Activated CD8-positive, alpha-beta T cell treated with anti-CD3 and anti-CD28 coated beads, Interleukin-2, amount 10 ng/mL, durations not matched to agents 7 days and 5 days (primary cell): ENCODE data around the gene GYPC. TPM values are rescaled to one million over a fixed set of nuclear protein-coding genes. Genes with fewer than 3 reads are reported as not detected.
A peak's percentile ranks its signal among the peaks of the same experiment; 100 is the strongest.

Experiments
- ATAC-seq: fragments of 150-1000 bp; cut with Tn5 transposase; one replicate; pipeline ENCODE4 v1.10.0; 2021; ENCODE audit warnings: moderate library complexity
- CTCF ChIA-PET: fragments of 350-600 bp; sonication (Branson Sonifier 250); formaldehyde crosslinking; loops from one replicate; lab custom pipeline; 2021; ENCODE audit warnings: antibody characterized with exemption; lab: Charles Lee
- POLR2A ChIA-PET: fragments of 350-600 bp; sonication (Branson Sonifier 250); formaldehyde crosslinking; loops from one replicate; lab custom pipeline; 2021; ENCODE audit warnings: antibody characterized with exemption; lab: Charles Lee
- DNase-seq: peaks from one replicate; pipeline ENCODE4 v3.0.0-alpha.2; 2020
- H3K27ac Mint-ChIP-seq: one replicate; pipeline ENCODE4 v1.8.0; 2021; ENCODE audit warnings: mild to moderate bottlenecking, mixed read lengths
- H3K27me3 Mint-ChIP-seq: one replicate; pipeline ENCODE4 v1.8.0; 2021; ENCODE audit warnings: low read depth, mixed read lengths
- H3K36me3 Mint-ChIP-seq: one replicate; pipeline ENCODE4 v1.8.0; 2021; ENCODE audit warnings: low read depth, mixed read lengths
- H3K4me1 Mint-ChIP-seq: one replicate; pipeline ENCODE4 v1.8.0; 2021; ENCODE audit warnings: low read depth, mixed read lengths
- H3K4me3 Mint-ChIP-seq: one replicate; pipeline ENCODE4 v1.8.0; 2021; ENCODE audit warnings: mild to moderate bottlenecking, mixed read lengths
- H3K9me3 Mint-ChIP-seq: one replicate; pipeline ENCODE4 v1.8.0; 2022; ENCODE audit warnings: mixed read lengths; ENCODE audit not compliant: insufficient read depth
- total RNA-seq, 2 experiments: library from RNA; stranded (reverse); gene quantifications; one replicate each; pipeline ENCODE4 v1.2.3, GENCODE V29; 2021

GYPC gene
- total RNA-seq, 2 experiments from 2014 or later, result 163 to 168 TPM

DNA sequence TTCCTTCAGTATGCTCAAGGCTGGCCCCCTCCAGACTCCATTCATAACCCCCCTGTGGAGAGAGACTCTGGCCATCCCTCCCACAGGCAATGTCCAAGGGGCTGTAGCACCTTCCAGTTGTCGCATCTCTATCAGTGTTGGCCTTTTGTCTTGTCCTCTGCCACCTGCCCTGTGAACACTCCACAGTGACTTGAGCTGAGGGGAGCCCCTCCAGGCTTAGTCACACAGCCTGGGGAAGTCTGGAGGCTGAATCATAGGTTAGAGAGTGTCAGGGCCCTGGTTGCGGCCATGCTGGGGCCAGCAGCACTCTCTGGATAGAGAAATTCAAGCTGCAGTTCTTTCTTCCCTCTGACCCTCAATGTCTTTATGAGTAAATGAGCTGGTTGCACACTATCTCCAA lies 64.7 kb downstream of the GYPC start:
- ATAC-seq (no peak), DNase-seq (peak; percentile 4)
- Mint-ChIP-seq H3K9me3 (peaks cover 9% of the 10 kb centered on the region), H3K36me3 (peaks cover 2% of the 10 kb centered on the region), H3K27ac (no peak overlapping the region), H3K4me1 (no peaks in the 10 kb centered on the region), H3K4me3 (no peak overlapping the region), H3K27me3 (peaks cover 3% of the 10 kb centered on the region)
- POLR2A ChIA-PET, result no interaction called here
- CTCF ChIA-PET, result no interaction called here

DNA sequence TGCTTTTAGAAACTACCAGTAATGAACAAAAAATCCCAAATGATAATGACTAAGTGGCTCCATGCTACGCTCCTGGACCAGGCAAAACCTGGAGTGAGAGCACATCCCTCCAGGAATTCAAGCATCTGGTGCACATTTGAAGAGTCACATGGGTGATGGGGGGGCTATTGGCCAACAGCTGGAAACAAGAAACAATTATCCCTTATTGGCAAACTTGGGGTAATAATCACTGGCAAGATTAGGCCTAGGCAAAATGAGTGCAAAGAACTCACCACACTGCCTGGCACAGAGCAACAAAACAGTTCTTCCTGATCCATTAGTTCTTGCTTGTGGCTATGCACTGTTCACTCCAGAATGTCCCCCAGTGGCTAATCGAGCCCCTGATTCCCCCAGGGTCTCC lies 66.1 kb downstream of the GYPC start:
- peaks cover 18% of the 10 kb centered on the region for H3K9me3 Mint-ChIP-seq
- peaks cover 2% of the 10 kb centered on the region for H3K36me3 Mint-ChIP-seq
- no peak overlapping the region for H3K27ac Mint-ChIP-seq
- no peak for ATAC-seq
- peaks cover 5% of the 10 kb centered on the region for H3K27me3 Mint-ChIP-seq
- ChIA-PET CTCF (no interaction called here), POLR2A (no interaction called here)
- peak; percentile 7 for DNase-seq
- H3K4me1 Mint-ChIP-seq, result no peaks in the 10 kb centered on the region
- no peak overlapping the region for H3K4me3 Mint-ChIP-seq

DNA sequence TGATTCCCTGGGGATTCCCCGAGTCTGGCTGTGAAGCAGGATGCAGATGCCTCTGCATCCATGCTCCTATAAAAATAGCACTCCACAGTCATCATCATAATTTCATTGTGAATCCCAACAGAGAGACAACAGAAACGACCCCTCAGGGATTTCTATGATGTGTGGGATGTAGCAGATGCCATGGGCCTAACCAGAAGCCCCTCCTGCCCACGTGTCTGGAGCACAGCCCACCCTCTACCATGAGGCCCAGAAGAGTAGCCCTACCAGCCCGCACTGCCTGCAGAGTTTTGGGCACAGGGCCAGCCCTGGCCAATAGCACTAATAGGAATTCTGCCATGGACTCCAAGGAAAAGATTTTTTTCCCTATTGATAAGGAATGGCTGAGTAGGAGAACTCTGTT lies 66.6 kb downstream of the GYPC start:
- DNase-seq (no peak), ATAC-seq (no peak)
- peaks cover 2% of the 10 kb centered on the region for H3K36me3 Mint-ChIP-seq
- no peak overlapping the region for H3K4me3 Mint-ChIP-seq
- ChIA-PET POLR2A (no interaction called here), CTCF (no interaction called here)
- H3K9me3 Mint-ChIP-seq, result peaks cover 18% of the 10 kb centered on the region
- H3K27me3 Mint-ChIP-seq, result peaks cover 5% of the 10 kb centered on the region
- H3K4me1 Mint-ChIP-seq, result no peaks in the 10 kb centered on the region
- no peak overlapping the region for H3K27ac Mint-ChIP-seq

DNA sequence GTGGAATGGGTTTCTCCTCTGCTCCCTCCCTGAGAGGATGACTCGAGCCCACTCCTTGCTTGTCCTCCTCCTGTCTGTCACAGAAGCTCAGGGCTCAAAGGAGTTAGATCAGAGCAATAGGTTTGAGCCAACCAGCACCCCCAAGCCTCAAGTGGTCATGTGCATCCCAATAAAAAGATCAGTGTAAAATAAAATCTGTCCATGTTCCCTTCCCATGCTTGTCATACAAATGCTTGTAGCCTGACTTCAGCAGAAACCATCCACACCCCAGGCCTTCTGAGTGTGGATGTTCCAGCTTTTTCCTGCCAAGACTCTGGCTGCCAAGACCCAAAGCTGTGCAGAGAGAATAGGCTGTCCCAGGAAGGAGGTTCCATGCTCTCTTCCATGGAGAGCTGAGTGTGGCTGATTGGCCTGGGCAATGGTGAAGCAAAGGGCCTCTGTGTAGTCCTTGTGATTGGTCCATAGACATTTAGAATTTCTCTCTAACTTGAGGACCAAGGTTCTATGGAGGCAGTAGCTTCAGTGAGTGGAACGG lies 67.4 kb downstream of the GYPC start:
- Mint-ChIP-seq H3K36me3 (peaks cover 2% of the 10 kb centered on the region), H3K9me3 (peaks cover 18% of the 10 kb centered on the region), H3K27me3 (peaks cover 5% of the 10 kb centered on the region), H3K27ac (no peak overlapping the region), H3K4me3 (no peak overlapping the region), H3K4me1 (no peaks in the 10 kb centered on the region)
- ChIA-PET POLR2A (no interaction called here), CTCF (no interaction called here)
- DNase-seq (peak; percentile 4), ATAC-seq (no peak)

DNA sequence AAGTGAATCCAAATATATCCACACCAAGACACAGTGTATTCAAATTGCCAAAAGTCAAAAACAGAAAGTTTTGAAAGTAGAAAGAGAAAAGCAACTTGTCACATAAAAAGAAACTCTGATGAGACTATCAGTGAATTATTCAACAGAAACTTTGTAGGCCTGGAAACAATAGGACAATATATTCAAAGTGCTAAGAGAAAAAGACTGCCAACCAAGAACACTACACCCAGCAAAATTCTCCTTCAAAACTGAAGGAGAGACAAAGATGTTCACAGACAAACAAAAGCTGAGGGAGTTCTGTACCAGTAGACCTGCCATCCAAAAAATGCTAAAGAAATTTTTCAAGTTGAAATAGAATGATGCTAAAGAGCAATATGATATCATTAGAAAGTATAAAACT lies 69.6 kb downstream of the GYPC start:
- Mint-ChIP-seq H3K27me3 (peaks cover 5% of the 10 kb centered on the region), H3K36me3 (peaks cover 2% of the 10 kb centered on the region), H3K27ac (no peak overlapping the region), H3K9me3 (peaks cover 18% of the 10 kb centered on the region), H3K4me3 (no peak overlapping the region), H3K4me1 (no peaks in the 10 kb centered on the region)
- ATAC-seq (no peak), DNase-seq (no peak)
- ChIA-PET POLR2A (no interaction called here), CTCF (interaction anchor here (1.1 kb wide), 1 partner anchor 51 kb away, joined by 3 read pairs; no protein-coding TSS in a partner anchor)

DNA sequence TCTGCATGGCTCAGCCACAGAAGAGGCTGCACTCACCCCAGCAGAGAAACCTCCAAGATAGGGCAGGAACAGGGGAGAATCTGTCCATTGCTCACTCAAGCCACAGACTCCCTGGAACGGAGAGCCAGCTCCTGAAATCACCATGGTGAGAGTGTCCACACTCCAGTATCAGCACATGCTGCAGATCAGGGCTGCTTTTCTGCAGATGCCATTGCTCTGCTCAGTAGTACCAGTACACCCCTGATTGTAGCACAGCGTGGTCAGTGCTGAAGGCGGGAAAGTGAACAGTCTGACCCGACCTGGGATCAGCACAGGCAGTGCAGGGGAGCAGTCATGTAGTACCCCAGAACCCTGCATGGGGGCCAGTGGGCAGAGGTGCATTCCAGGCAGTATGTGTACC lies 73.9 kb downstream of the GYPC start:
- CTCF ChIA-PET, result no interaction called here
- POLR2A ChIA-PET, result no interaction called here
- DNase-seq (peak; percentile 14), ATAC-seq (no peak)
- peaks cover 14% of the 10 kb centered on the region for H3K9me3 Mint-ChIP-seq
- peaks cover 2% of the 10 kb centered on the region for H3K36me3 Mint-ChIP-seq
- peaks cover 5% of the 10 kb centered on the region for H3K27me3 Mint-ChIP-seq
- H3K27ac Mint-ChIP-seq, result no peak overlapping the region
- no peak overlapping the region for H3K4me3 Mint-ChIP-seq
- H3K4me1 Mint-ChIP-seq, result no peaks in the 10 kb centered on the region

DNA sequence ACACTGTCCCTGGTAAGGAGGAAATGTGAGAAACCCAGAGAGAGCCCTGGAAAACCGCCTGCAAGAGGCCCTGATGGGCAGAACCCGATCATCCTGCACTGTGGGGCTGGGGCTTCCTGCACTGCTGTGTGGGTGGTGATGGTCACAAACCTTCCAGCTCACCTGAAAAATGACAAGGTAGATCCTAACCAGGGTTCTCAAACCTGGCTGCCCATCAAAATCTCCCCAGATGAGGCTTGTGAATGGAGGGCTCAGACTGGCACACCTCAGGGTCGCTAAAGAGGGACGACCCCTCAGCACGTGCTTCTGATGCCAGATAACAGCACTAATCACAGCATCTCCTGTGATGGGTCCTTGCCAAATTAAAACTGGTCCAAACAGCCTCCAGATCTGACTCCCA lies 74.7 kb downstream of the GYPC start:
- no peak overlapping the region for H3K27ac Mint-ChIP-seq
- H3K4me1 Mint-ChIP-seq, result no peaks in the 10 kb centered on the region
- POLR2A ChIA-PET, result no interaction called here
- DNase-seq (peak; percentile 12), ATAC-seq (no peak)
- peaks cover 3% of the 10 kb centered on the region for H3K27me3 Mint-ChIP-seq
- no peaks in the 10 kb centered on the region for H3K36me3 Mint-ChIP-seq
- peaks cover 9% of the 10 kb centered on the region for H3K9me3 Mint-ChIP-seq
- no peak overlapping the region for H3K4me3 Mint-ChIP-seq
- CTCF ChIA-PET, result no interaction called here

DNA sequence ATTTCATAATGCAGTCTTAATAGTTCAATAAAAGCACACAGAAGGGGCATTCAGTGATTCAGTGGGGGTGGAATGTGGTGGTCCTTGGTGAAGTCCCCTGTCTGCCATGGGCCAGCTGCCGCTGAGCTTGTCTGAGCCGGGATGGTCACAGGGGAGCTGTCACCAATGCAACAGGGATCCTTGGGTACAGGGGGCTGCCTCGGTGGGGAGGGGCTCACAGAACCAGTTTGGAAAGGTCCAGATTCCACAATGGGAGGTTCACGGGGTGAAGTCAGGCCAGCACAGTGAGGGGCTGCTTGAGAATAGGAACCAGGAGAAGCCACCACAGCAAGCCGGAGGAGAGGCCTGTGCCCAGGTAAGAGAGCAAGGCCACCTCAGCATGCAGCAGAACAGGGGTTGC lies 75.4 kb downstream of the GYPC start:
- H3K4me1 Mint-ChIP-seq, result peaks cover 3% of the 10 kb centered on the region
- POLR2A ChIA-PET, result no interaction called here
- H3K27ac Mint-ChIP-seq, result no peak overlapping the region
- DNase-seq (peak; percentile 9), ATAC-seq (no peak)
- H3K36me3 Mint-ChIP-seq, result no peaks in the 10 kb centered on the region
- CTCF ChIA-PET, result no interaction called here
- H3K4me3 Mint-ChIP-seq, result no peak overlapping the region
- peaks cover 2% of the 10 kb centered on the region for H3K9me3 Mint-ChIP-seq
- H3K27me3 Mint-ChIP-seq, result peaks cover 3% of the 10 kb centered on the region

DNA sequence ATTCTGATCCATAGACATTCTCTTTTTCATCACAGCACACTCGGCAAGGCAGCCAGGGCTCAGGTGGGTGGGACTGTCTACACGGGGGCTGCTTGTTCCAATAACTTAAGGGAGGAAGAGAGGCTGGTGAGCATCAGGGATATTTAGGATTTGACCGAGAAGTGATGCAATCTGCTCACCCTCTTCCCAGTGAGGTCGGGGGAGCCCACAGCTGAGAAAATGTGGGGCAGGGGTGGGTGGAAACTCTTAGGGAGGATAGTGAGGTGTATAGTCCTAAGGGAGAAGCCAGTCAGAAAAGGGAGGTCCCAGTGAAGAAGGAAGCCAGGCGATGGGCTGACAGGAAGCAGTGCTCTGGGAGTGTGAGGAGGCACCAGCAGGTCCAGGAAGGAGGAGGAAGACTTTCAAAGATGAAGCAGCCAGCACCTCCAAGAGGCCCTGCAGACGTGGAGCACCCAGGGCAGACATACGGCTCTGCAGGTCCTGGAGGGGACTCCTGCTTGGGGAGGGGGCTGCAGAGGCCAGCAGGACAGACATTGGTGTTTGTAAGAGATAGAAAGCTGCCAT lies 76.8 kb downstream of the GYPC start:
- no peak overlapping the region for H3K27ac Mint-ChIP-seq
- no peak for ATAC-seq
- CTCF ChIA-PET, result no interaction called here

DNA sequence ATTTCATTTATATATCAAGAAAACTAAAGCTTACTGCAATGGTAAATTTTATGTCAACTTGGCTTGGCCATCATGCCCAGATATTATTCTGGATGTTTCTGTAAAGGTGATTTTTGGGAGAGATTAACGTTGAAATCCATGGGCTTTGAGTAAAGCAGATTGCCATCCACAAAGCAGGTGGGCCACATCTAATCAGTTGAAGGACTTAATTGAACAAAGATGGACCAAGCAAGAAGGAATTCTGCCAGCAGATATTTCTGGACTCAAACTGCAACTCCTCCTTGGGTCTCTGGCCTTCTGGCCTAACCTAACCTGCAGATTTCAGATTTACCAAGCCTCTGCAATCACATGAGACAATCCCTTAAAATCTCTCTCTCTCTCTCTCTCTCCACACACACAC lies 77.8 kb downstream of the GYPC start:
- Mint-ChIP-seq H3K9me3 (no peaks in the 10 kb centered on the region), H3K4me1 (peaks cover 6% of the 10 kb centered on the region), H3K27ac (no peak overlapping the region), H3K36me3 (no peaks in the 10 kb centered on the region), H3K27me3 (no peaks in the 10 kb centered on the region), H3K4me3 (no peak overlapping the region)
- CTCF ChIA-PET, result no interaction called here
- DNase-seq (no peak), ATAC-seq (no peak)
- POLR2A ChIA-PET, result no interaction called here

More for the DNA sequence above, 76.8 kb downstream of the GYPC start:
- Mint-ChIP-seq H3K4me1 (peaks cover 6% of the 10 kb centered on the region), H3K27me3 (no peaks in the 10 kb centered on the region), H3K4me3 (no peak overlapping the region), H3K9me3 (no peaks in the 10 kb centered on the region), H3K36me3 (no peaks in the 10 kb centered on the region)
- POLR2A ChIA-PET, result no interaction called here
- peak; percentile 7 for DNase-seq

DNA sequence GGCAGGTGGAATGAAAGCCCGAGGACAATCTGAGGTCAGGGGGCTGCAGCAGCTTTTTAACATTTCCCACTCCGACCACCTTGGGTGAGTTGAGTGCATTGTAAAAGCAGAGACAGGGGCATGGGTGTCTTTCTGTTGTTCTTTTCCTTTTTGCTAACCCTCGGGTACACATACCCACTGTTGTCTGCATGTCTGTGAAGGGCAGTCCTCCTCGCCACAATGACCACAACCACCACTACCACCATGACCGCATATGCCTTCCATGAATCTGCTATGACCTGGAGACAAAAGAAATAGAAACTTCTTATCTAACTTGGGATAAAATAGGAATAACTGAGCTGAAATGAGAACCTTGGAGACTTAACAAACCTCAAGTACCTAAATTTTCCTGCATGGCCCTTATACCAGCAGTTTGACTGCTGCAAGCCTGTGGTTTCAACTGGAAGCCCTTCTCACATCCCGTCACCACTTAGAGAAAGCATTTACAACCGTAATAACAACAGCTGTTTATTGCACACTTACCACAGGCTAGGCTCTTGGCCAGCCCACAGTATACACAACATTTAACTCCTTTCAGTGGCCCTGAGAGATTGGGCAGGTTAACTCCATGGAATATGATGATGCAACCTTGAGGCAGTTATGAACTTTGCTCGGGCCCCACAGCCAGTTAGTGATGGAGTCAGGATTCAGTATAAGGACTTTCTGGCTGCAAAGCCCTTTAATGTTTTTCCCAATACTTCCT lies 80.3 kb downstream of the GYPC start:
- Mint-ChIP-seq H3K27me3 (no peaks in the 10 kb centered on the region), H3K4me1 (peaks cover 6% of the 10 kb centered on the region), H3K9me3 (no peaks in the 10 kb centered on the region), H3K36me3 (no peaks in the 10 kb centered on the region), H3K27ac (peak overlapping the region; percentile 37), H3K4me3 (no peak overlapping the region)
- POLR2A ChIA-PET, result no interaction called here
- DNase-seq, result peak; percentile 20
- ATAC-seq, result no peak
- CTCF ChIA-PET, result no interaction called here

DNA sequence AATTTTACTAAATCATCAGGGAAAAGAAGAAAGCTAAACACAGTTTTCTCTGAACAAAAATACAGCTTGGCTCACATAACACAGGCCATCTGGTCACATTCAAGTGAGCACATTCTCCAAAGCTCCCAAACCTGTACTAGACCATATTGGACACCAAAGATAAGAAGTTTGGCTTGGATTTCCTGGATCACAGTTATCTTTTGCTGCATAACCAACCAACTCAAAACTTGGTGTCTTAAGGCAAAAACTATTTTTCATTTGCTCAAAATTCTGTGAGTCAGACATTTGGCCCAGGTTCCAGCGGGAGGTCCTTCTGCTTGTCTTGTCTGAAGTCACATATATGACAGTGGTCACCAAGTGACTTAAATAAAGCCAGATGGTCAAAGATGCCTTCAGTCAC lies 83.2 kb downstream of the GYPC start:
- H3K27me3 Mint-ChIP-seq, result no peaks in the 10 kb centered on the region
- H3K36me3 Mint-ChIP-seq, result no peaks in the 10 kb centered on the region
- no peaks in the 10 kb centered on the region for H3K9me3 Mint-ChIP-seq
- ATAC-seq, result no peak
- ChIA-PET POLR2A (no interaction called here), CTCF (interaction anchor here (1.7 kb wide), 1 partner anchor 211 kb away, joined by 5 read pairs; no protein-coding TSS in a partner anchor)
- H3K27ac Mint-ChIP-seq, result no peak overlapping the region
- DNase-seq, result peak; percentile 15
- H3K4me3 Mint-ChIP-seq, result no peak overlapping the region
- peaks cover 6% of the 10 kb centered on the region for H3K4me1 Mint-ChIP-seq
